Smooth muscle cell of the brain vasculature (primary cell): ENCODE results near the gene HYAL3.
"Not testable (repeated sequence)": the region's sequence is repeated elsewhere in the genome, so short reads cannot be mapped to it uniquely, and the experiment has no call there.

ENCODE experiments used
- DNase-seq: peaks from one replicate; pipeline ENCODE4 v3.0.0-alpha.2; 2012; ENCODE audit warnings: low read depth, low spot score

Gene HYAL3

DNA sequence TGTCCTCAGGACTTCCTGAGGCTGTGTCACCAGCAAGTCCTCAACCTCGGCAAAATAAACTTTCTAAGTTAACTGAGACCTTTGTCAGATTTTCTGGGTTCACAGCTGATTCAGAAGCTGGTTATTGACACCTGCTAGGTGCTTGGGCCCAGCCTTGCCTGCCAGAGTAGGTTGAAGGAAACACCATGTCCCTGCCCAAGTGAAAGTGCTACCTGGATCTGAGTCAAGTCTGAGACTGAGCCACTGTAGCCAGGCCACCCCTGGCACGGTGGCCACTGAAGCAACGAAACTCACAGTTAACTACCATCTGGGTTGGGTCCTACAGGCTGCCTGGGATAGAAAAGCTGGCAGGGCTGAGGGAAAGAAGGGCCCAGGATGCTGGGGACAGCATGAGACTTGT, 15.1 kb upstream of the HYAL3 start:
- DNase-seq, result no peak

DNA sequence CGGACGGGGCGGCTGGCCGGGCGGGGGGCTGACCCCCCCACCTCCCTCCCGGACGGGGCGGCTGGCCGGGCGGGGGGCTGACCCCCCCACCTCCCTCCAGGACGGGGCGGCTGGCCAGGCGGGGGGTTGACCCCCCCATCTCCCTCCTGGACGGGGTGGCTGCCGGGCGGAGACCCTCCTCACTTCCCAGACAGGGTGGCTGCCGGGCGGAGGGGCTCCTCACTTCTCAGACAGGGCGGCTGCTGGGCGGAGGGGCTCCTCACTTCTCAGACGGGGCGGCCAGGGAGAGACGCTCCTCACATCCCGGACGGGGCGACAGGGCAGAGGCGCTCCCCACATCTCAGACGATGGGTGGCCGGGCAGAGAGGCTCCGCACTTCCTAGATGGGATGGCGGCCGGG, 12.8 kb upstream of the HYAL3 start:
- not testable (repeated sequence) for DNase-seq

DNA sequence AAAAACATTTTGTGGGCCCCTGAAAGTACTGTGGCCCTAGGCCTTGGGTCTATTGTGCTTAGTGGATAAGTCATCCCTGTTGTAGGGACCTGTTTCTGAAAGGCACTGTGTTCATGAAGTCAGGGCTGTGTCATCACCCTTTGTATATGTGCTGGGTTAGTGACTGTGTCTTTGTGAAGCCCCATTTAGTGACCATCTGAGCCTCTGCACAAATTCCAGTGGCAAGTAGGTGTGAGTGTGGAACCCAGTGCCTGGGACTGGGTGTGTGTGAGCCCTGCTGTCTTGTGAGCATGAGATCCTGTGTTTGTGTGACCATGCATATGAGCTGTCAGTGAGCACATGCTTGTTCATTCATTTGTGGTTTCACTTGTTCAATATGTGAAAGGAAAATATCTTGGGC, 5.4 kb upstream of the HYAL3 start:
- no peak for DNase-seq

DNA sequence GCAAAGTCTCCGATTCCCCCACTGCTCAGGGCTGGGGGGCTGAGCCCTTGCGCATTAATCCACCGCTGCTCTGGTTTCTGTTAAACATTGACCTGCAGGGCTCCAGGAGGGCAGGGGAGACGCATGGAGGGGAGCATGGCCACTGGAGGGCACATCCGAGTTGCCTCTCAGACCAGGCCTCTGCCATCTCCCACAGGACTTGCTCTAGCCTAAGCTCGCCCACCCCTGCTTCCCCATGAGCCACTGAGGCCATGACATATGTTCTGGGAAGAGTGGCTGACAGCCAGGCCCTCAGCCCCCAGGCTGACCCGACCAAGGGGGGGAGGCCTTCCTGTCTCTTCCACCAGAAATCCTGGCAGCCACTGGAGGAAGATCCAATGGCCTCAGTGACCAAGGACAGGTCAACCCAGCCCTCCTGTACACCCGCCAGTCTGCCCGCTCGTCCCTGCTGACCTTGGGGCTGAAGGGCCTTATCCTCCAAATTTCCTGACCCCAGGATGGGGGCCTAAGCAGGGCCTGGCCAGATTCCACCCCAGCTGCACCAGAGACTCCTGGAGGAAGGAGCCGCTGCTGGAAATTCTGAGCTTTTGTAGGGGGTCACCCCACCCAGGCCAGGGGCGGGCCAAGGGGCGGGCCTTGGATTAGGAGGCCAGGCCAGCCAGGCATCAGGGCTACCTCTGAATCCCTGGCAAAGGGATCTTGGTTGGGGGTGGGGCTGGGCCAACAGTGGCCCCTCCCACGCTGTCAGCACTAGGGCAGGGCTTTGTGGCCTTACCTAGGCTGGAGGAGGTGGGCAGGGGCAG, 4.0 kb upstream of the HYAL3 start, which contains the start of gene HYAL1:
TSS of gene HYAL1 (minus strand) at position 562 of the 803 bp plus-strand sequence. CDS start 618 bp downstream, outside the sequence.
- DNase-seq, result no peak

DNA sequence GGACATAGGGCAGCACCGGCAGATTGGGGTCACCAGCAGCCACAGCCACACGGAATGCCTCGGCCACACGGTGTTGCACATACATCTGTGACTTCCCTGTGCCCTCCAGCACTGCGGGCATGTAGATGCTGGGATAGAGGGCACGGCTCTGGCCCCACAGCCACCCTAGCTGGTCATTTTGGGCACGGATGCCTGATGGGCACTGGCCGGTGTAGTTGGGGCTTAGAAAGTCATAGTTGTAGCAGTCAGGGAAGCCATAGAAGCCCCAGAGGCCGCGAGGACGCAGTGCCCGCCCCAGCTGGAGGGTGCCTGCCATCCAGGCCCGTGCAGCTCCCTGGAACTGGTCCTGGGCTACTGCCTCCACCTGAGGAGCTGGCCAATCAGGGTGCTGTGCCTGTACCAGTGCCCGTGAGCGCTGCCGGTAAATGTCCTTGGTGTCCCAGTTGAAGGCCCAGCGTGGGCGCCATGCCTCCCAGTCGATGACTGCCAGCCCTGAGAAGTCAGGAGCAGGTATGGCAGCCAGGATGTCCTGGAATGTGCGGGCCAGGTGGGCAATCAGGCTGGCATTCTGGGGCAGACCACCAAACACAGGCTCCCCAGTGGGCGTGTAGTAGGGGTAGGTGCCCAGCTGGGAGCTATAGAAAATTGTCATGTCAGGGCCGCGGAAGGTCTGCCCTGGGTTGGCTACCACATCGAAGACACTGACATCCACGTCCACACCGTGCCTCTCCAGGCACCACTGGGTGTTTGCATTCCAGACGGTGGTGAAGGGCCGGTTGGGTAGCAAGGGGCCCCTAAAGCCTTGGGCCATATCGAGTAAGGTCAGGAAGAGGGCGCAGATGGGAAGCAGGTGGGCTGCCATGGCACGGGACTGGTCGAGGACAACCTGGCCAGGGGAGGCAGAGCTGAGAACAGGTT, 3.1 kb upstream of the HYAL3 start:
- DNase-seq, result no peak

DNA sequence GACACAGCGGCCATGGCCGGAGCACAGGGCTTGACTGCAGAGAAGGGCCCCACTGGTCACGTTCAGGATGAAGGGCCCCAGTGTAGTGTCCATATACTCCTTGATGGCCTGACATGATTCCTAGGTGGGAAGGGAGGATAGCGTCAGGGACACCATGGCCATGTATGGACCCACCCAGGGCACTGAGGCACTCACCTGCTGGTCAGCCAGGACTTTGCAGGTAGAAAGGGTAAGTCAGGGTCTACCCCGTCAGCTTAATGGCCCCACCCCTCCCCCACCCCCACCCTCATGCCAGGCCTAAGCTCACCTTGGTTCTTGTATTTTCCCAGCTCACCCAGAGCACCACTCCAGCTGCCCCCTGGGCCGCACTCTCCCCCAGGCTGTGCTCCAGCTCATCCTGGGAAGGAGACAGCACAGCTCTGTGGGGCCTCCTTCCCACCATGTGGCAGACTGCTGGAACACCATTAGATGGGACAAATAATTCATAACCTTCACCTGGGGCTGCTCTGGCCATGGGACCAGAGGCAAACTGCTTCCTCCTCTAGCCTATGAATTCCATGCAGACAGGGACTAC, 1.6 kb upstream of the HYAL3 start:
- DNase-seq, result no peak

DNA sequence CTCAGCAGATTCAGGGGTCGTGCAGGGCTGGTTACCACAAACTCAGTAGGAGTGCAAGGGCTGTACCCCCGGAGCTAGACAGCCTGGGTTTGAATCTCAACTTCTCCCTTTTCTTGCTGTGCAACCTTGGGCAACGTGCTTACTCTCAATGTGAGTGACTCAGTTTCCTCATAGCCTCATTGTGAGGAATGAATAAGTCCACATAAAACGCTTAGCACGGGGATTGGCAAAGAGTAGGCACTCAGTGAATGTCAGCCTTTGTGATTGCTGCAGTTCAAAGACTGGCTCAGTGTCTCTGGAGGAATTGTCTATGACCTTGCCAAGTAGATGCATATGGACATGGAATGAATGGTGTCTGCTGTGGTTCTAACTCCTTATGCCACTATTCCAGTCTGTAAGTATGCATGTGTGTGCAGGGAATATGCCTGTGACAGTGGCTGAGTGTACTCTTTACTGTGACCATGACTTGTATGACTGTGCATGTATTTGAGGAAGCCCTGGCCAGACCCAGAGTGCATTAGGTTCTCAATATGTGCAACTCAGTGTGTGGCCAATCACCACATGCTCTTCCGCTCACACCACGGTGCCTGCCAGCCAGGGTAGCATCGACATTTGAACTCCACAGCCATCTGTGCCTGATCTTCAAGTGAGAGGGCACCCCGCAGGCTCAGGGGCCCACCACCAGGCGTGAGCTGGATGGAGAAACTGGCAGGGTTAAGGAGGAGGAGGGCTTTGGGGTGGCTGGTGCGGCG, 900 bp upstream of the HYAL3 start:
- no peak for DNase-seq

DNA sequence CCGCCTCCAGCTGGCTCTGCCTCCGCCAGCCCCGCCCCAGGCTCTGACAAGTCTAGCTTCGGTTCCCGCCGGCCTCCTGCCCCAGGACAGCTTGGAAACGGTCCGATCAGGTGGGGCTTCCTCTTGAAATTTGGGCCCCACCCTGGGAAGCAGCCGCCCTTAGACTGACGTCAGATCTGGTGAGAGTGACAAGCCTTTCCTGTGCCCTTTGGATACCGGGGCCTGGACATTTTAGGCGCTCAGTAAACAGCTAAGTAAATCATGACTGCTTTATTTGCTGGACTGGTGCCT, 378 bp upstream of the HYAL3 start:
- no peak for DNase-seq

DNA sequence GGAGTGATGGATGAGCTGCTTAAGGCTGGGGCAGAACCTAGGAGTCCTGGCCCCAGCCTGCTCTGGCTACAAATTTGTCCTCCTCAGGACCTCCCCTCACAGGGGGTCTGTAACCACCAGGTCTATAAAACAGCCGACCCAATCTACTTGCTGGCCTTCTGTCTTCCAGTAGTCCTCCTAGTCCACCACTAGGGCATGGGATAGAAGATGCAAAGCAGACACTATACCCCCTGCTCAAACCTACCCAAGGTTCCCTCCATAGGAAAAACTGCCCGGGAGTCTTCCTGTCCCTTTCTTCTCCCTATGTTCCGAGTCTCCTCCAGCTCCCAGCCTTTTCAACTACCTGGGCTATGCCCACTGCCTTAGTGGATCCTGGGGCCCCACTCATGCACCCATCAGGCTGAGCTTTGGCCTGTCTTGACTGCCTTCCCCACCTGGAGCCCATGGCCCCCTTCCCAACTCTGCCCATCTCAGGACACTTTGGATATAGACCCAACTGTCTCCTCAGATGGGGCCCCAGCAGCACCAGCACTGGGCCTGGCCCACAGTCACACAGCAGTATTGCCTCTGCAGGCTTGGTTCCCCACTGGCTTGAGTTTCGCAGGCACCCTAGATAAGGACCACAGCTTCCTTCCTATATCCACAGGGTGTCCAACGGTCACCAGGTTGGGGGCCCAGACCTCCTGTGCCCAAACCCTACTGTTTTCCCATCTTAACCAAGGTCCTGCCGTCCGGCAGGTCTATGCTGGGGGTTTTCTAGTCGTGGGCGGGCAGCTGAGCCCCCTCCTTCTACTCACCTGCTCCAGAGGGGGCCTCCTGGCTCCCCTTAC, 1.1 kb downstream of the HYAL3 start:
- no peak for DNase-seq

DNA sequence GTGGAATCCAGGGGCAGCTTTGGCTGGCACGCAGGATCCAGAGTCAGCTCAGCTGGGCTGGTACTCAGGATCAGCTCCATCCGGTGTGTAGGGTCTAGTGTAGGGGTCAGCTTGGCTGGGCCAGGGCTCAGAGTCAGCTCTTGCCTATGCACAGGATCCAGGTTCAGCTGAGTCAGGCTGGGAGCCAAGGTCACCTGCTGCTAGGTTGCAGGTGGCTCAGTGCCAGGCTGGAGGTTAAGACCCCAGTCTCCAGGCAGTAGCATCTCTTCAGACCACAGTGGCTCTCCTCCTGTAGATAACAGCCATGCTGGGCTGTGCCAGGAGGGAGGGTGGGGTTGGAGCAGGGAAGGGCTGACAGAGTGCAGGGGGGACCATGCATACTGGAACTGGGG, 1.8 kb downstream of the HYAL3 start:
- no peak for DNase-seq

DNA sequence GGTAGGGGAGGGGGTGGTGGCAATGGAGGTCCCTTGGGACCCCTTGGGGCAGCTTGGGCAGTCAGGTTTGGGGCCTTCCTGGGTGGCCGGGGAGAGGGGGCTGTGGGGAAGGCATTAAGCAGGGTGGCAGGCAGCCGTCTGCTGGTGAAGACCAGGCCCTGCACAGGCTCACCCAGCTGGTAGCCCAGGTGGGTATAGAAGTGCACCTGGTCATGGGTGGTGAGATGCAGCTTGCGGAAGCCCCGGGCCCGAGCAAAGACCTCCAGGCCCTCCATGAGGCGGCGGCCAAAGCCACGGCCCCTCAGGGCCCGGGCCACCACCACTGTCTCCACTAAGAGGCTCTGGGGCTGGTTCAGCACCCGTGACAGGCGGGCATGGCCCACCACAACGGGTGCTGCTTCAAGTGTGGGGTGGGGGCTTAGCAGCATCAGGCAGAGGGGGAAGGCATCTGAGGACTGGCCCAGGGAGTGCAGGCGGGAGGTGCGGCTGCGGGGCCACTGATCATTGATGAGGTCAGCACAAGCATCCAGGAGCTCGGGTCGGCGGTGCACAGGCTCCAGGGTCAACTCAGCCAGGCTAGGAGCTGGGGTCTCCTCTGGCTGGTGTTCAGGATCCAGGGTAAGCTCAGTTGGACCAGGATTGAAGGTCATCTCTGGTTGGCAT, 2.4 kb downstream of the HYAL3 start:
- no peak for DNase-seq

DNA sequence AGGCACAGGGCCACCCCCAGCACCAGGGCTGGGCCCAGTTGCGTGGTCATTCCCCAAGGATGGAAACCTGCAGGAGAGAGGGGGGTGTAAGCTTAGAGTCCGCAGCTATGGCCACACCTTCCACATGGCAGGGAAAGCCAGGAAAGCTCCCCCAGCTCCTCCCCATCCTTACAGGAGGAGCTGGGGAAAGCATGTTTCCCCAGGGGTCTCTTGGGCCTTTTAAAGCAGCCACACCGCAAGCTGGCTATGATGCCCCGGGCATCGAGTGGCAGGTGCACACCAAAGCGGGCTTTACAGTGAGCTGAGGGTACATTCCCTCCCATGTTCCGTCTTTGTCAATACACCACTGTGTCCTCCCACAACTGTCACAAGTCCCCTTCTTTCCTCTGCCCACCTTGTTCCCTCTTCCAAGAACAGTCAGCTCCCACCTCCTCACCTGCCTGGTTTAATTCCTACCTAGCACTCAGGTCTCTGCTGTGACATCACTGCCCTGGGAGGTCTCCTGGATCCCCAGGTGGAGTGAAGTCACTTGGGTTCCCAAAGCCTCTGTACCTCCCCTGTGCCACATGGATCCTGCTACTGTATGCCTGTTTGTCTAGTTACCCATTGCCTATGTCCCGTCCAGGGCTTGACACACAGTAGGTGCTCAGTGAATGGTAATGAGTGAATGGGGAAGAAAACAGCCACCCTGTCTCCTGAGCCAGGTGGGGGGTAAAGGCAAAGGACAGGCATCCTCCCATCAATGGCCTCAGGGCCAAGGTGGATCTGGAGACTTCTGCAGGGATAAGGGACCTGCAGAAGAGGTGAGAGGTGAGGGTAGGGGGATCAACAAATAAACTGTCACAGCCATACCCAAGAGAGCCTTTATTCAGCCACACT, 3.4 kb downstream of the HYAL3 start:
- DNase-seq, result no peak

DNA sequence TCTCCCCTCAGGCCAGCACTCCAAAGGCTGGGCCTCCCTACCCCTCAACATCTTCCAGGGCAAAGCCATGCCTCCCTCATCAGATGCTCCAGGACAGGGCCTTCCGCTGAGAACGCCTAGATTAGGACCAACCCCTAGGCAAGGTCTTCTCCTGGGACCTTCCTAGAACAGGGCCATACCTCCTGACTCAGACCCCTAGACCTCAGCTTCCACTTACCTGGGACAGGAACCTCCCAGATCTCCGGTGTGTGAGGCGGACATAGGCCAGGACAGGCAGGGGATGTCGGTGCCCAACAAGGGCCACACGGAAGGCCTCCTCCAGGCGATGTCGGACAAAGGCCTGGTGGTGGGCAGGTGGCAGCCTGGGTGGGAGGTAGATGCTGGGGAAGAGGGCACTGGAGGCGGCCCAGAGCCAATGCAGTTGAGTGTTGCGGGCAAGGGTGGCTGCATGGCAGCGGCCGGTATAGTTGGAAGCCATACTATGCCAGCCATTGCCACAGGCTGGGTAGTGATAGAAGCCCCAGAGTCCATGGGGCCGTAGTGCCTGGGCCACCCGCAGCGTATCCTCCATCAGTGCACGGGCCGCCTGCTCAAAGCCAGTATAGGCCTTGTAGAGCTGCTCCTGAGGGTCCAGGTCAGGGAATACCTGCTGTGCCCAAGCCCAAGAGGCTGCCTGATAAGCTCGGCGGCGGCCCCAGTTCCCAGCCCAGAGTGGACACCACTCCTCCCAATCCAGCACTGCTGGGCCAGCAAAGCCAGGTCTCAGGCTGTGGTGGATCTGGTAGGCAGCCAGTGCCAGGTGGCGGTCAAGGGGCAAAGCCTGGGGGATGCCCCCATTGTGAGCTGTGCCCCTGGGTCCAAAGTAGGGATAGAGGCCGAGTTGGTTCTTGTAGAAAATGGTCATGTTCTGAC, 4.5 kb downstream of the HYAL3 start:
- no peak for DNase-seq

DNA sequence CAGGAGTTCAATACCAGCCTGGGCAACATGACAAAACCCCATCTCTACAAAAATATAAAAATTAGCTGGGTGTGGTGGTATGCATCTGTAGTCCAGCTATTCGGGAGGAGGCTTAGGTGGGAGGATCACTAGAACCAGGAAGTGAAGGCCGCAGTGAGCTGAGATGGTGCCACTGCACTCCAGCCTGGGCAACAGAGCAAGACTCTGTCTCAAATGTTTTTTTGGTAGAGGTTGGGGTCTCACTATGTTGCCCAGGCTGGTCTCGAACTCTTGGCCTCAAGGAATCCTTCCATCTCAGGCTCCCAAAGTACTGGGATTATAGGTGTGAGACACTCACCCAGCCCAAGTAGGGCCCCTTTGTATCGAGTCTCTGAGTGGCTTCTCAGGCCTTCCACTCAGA, 5.1 kb downstream of the HYAL3 start:
- DNase-seq, result no peak

DNA sequence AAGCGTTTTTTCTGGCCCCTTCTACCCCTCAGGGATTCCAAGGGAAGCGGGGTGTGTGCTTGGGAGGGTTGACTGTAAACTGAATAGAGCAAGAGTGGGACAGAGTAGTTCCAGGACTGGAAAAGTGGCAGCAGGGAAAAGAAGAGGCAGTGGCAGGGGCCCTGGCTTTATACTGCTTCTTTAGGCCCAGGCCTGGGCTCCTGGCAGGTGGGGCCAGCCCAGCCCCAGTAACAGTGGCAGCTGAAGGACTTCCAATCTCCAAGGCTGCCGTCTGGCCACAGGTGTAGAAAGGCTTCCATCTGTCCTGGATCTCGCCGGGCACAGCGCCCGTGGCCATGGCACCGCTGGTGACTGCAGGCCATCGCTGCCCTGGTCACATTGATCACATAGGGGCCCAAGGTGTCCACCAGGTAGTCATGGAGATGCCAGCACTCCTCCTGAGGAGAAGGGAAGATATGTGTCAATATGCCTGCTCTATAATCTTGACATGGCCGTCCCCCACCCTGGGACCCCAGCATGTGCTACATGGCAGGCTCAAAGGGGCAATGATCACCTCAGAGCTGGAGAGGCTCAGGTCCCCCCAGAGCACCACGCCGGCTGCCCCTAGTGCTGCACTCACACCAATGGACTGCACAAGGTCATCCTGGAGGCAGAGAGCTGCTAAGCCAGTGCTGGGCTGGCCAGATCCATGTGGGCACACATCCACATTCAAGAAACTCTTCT, 6.0 kb downstream of the HYAL3 start:
- no peak for DNase-seq

DNA sequence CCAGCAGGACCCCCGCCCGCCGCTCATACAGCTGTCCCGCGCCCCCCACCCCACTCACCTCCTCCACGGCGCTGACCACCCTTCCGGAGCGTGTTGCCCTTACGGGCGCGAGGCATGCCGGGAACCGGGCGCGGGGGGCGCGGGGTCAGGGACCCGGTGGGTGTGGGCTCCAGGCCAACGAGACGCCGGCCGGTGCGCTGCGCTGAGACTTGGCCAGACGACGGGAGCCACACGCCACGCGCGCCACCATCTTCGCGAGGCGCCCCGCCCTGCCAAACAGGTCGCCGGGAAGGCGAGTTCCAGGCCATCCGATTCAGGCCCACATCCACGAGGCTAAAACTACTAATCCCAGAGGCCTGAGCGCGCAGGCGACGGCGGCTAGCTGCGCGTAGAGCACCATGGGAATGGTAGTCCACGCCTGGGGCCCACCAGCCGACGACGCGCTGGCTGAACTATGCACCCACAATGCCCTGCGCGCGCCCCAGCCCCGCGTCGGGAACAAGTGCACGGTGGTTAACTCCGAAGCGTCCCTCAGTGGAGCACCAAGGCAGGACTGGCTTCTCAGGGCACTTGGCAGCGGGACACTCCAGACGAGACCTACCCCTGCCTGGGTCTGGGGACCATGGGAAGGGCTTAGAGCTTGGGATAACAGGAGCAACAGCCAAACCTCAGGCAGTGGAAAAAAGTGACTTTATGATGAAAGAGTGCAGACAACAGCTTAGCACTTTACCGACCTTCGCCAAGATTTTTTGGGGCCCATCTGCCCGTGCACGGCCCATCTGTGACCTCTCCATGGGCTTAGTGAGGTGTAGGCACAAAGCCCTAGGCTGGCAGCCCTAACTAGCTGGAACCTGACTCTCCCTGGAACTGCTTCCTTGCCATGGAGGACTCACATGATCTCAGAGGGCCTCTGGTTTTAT, 6.8 kb downstream of the HYAL3 start, which contains the start of gene IFRD2:
TSS of gene IFRD2 (minus strand) at position 271 of the 920 bp plus-strand sequence. CDS start at position 116, 155 bp downstream.
- DNase-seq, result peak; percentile 94
